HUES48 (cell line): ENCODE results near the gene FOXQ1.

Experiments
- H3K27ac ChIP-seq: one replicate; pipeline ENCODE4 v1.7.0; 2013; ENCODE audit warnings: low read depth, low read length, inconsistent platforms
- H3K27me3 ChIP-seq: 2 replicates; pipeline ENCODE4 v1.6.1; 2013; ENCODE audit warnings: mild to moderate bottlenecking, low read length; ENCODE audit not compliant: control insufficient read depth, insufficient read depth
- H3K36me3 ChIP-seq: 2 replicates; pipeline ENCODE4 v1.6.1; 2013; ENCODE audit warnings: low read length; ENCODE audit not compliant: control insufficient read depth, insufficient read depth
- H3K4me1 ChIP-seq: 2 replicates; pipeline ENCODE4 v1.6.1; 2013; ENCODE audit warnings: mild to moderate bottlenecking, low read length; ENCODE audit not compliant: control insufficient read depth, insufficient read depth
- H3K4me3 ChIP-seq: 2 replicates; pipeline ENCODE4 v1.5.1; 2013; ENCODE audit warnings: mild to moderate bottlenecking, low read depth, low read length
- H3K9ac ChIP-seq: 2 replicates; pipeline ENCODE4 v1.6.1; 2013; ENCODE audit warnings: mild to moderate bottlenecking, low read depth, low read length, moderate library complexity
- H3K9me3 ChIP-seq: 2 replicates; pipeline ENCODE4 v1.6.1; 2013; ENCODE audit warnings: low read length; ENCODE audit not compliant: control insufficient read depth, insufficient read depth

FOXQ1 gene

GRCh38 chr6:1311400-1312202 is at the start of gene FOXQ1:
TSS of gene FOXQ1 (plus strand) at chr6:1312098. CDS start at chr6:1312705, 607 bp downstream.
- no peaks in the 10 kb centered on the region for H3K36me3 ChIP-seq
- H3K4me3 ChIP-seq = peak within 1 kb of the TSS; percentile 48
- peaks cover 3% of the 10 kb centered on the region; the same call in 1 of the 2 replicates for H3K4me1 ChIP-seq
- H3K9me3 ChIP-seq = no peaks in the 10 kb centered on the region
- no peak within 1 kb of the TSS for H3K9ac ChIP-seq
- H3K27me3 ChIP-seq = peaks cover 100% of the 10 kb centered on the region
- H3K27ac ChIP-seq = no peak within 1 kb of the TSS

- no peaks in the 10 kb centered on the region for H3K9me3 ChIP-seq
- no peaks in the 10 kb centered on the region for H3K36me3 ChIP-seq
- H3K9ac ChIP-seq = no peak overlapping the region
- no peak overlapping the region for H3K27ac ChIP-seq
- no peak overlapping the region for H3K4me3 ChIP-seq
- H3K27me3 ChIP-seq = 0 out of 2 replicates have a peak, but pooled peaks cover 3% of the 10 kb centered on the region
- peaks cover 4% of the 10 kb centered on the region; the same call in 1 of the 2 replicates for H3K4me1 ChIP-seq
These were observed 49.2 kb upstream of the FOXQ1 start for GRCh38 chr6:1262704-1263038.

GRCh38 chr6:1263039-1263849 is 48.7 kb upstream of the FOXQ1 start:
- H3K4me3 ChIP-seq = no peak overlapping the region
- H3K9me3 ChIP-seq = no peaks in the 10 kb centered on the region
- no peak overlapping the region for H3K27ac ChIP-seq
- 0 out of 2 replicates have a peak, but pooled peaks cover 3% of the 10 kb centered on the region for H3K27me3 ChIP-seq
- H3K36me3 ChIP-seq = no peaks in the 10 kb centered on the region
- H3K4me1 ChIP-seq = peaks cover 4% of the 10 kb centered on the region; the same call in 1 of the 2 replicates
- H3K9ac ChIP-seq = no peak overlapping the region

- H3K36me3 ChIP-seq = no peaks in the 10 kb centered on the region
- 0 out of 2 replicates have a peak, but pooled peaks cover 3% of the 10 kb centered on the region for H3K27me3 ChIP-seq
- no peak overlapping the region for H3K9ac ChIP-seq
- no peaks in the 10 kb centered on the region for H3K9me3 ChIP-seq
- no peak overlapping the region for H3K4me3 ChIP-seq
- peaks cover 4% of the 10 kb centered on the region; the same call in 1 of the 2 replicates for H3K4me1 ChIP-seq
- H3K27ac ChIP-seq = no peak overlapping the region
These were observed 48.0 kb upstream of the FOXQ1 start for GRCh38 chr6:1263850-1264377.

GRCh38 chr6:1264619-1265445 is 47.1 kb upstream of the FOXQ1 start:
- H3K9me3 ChIP-seq = no peaks in the 10 kb centered on the region
- no peak overlapping the region for H3K4me3 ChIP-seq
- H3K4me1 ChIP-seq = peaks cover 4% of the 10 kb centered on the region; the same call in 1 of the 2 replicates
- no peak overlapping the region for H3K9ac ChIP-seq
- no peak overlapping the region for H3K27ac ChIP-seq
- no peaks in the 10 kb centered on the region for H3K36me3 ChIP-seq
- H3K27me3 ChIP-seq = 0 out of 2 replicates have a peak, but pooled peaks cover 3% of the 10 kb centered on the region

- no peaks in the 10 kb centered on the region for H3K36me3 ChIP-seq
- H3K9me3 ChIP-seq = no peaks in the 10 kb centered on the region
- H3K9ac ChIP-seq = no peak overlapping the region
- 0 out of 2 replicates have a peak, but pooled peaks cover 3% of the 10 kb centered on the region for H3K27me3 ChIP-seq
- peaks cover 4% of the 10 kb centered on the region; the same call in 1 of the 2 replicates for H3K4me1 ChIP-seq
- no peak overlapping the region for H3K4me3 ChIP-seq
- H3K27ac ChIP-seq = no peak overlapping the region
These were observed 45.2 kb upstream of the FOXQ1 start for GRCh38 chr6:1266686-1267056.

- Histone ChIP-seq H3K4me1 (peaks cover 4% of the 10 kb centered on the region; the same call in 1 of the 2 replicates), H3K4me3 (no peak overlapping the region), H3K36me3 (no peaks in the 10 kb centered on the region), H3K9ac (no peak overlapping the region), H3K27me3 (0 out of 2 replicates have a peak, but pooled peaks cover 3% of the 10 kb centered on the region), H3K9me3 (0 out of 2 replicates have a peak, but pooled peaks cover 4% of the 10 kb centered on the region), H3K27ac (no peak overlapping the region)
These were observed 44.7 kb upstream of the FOXQ1 start for GRCh38 chr6:1267057-1267732.

GRCh38 chr6:1267790-1268762 is 43.8 kb upstream of the FOXQ1 start:
- Histone ChIP-seq H3K27me3 (0 out of 2 replicates have a peak, but pooled peaks cover 3% of the 10 kb centered on the region), H3K9me3 (peaks cover 12% of the 10 kb centered on the region), H3K9ac (no peak overlapping the region), H3K4me1 (peaks cover 4% of the 10 kb centered on the region; the same call in 1 of the 2 replicates), H3K36me3 (no peaks in the 10 kb centered on the region), H3K4me3 (no peak overlapping the region), H3K27ac (no peak overlapping the region)

- Histone ChIP-seq H3K27me3 (no peaks in the 10 kb centered on the region), H3K27ac (no peak overlapping the region), H3K4me3 (no peak overlapping the region), H3K36me3 (no peaks in the 10 kb centered on the region), H3K4me1 (peaks cover 4% of the 10 kb centered on the region; the same call in 1 of the 2 replicates), H3K9ac (no peak overlapping the region), H3K9me3 (peaks cover 16% of the 10 kb centered on the region)
These were observed 40.7 kb upstream of the FOXQ1 start for GRCh38 chr6:1271071-1271763.
